ENCODE results near the gene SELENON. TPM values are rescaled to one million over a fixed set of nuclear protein-coding genes. Genes with fewer than 3 reads are reported as not detected.

The SELENON gene
- total RNA-seq, 1 donor, result 33.7 TPM

- Histone ChIP-seq H3K4me1 (ENCODE audit: insufficient read depth, low read length) (no peaks in the 10 kb centered on the region), H3K27me3 (ENCODE audit: insufficient read depth, low read length) (no peaks in the 10 kb centered on the region), H3K36me3 (ENCODE audit: insufficient read depth, low read length) (no peaks in the 10 kb centered on the region), H3K79me2 (ENCODE audit: insufficient read depth, low read length) (no peaks in the 10 kb centered on the region), H3K27ac (ENCODE audit: low read depth, low read length) (no peak overlapping the region), H3K9me3 (ENCODE audit: low read depth, low read length) (no peaks in the 10 kb centered on the region), H3K4me3 (ENCODE audit: insufficient read depth, low read length) (no peak overlapping the region), H2AFZ (ENCODE audit: low read length) (no peak overlapping the region), H3K4me2 (ENCODE audit: insufficient read depth, low read length) (no peak overlapping the region), H4K20me1 (ENCODE audit: insufficient read depth, low read length) (no peaks in the 10 kb centered on the region)
- peak; percentile 54 for DNase-seq (ENCODE audit: insufficient read length, low spot score, missing footprints)
- no peak for TF ChIP-seq CTCF (IDR thresholded peaks at IDR 0.05; ENCODE audit: extremely low read depth, low read depth, low read length)
Measured at GRCh38 chr1:25771221-25772114, 28.5 kb upstream of the SELENON start.

GRCh38 chr1:25772164-25772563 lies 27.8 kb upstream of the SELENON start:
- Histone ChIP-seq H4K20me1 (ENCODE audit: insufficient read depth, low read length) (no peaks in the 10 kb centered on the region), H3K79me2 (ENCODE audit: insufficient read depth, low read length) (no peaks in the 10 kb centered on the region), H3K36me3 (ENCODE audit: insufficient read depth, low read length) (no peaks in the 10 kb centered on the region), H3K4me3 (ENCODE audit: insufficient read depth, low read length) (no peak overlapping the region), H3K4me2 (ENCODE audit: insufficient read depth, low read length) (no peak overlapping the region), H3K4me1 (ENCODE audit: insufficient read depth, low read length) (no peaks in the 10 kb centered on the region), H3K9me3 (ENCODE audit: low read depth, low read length) (no peaks in the 10 kb centered on the region), H3K27me3 (ENCODE audit: insufficient read depth, low read length) (no peaks in the 10 kb centered on the region), H3K27ac (ENCODE audit: low read depth, low read length) (no peak overlapping the region), H2AFZ (ENCODE audit: low read length) (no peak overlapping the region)
- TF ChIP-seq CTCF (IDR thresholded peaks at IDR 0.05; ENCODE audit: extremely low read depth, low read depth, low read length), result no peak
- DNase-seq (ENCODE audit: insufficient read length, low spot score, missing footprints), result peak; percentile 57

GRCh38 chr1:25772692-25773245 lies 27.2 kb upstream of the SELENON start:
- Histone ChIP-seq H3K36me3 (ENCODE audit: insufficient read depth, low read length) (no peaks in the 10 kb centered on the region), H3K4me3 (ENCODE audit: insufficient read depth, low read length) (no peak overlapping the region), H3K27ac (ENCODE audit: low read depth, low read length) (no peak overlapping the region), H3K9me3 (ENCODE audit: low read depth, low read length) (no peaks in the 10 kb centered on the region), H3K4me1 (ENCODE audit: insufficient read depth, low read length) (no peaks in the 10 kb centered on the region), H3K27me3 (ENCODE audit: insufficient read depth, low read length) (no peaks in the 10 kb centered on the region), H2AFZ (ENCODE audit: low read length) (no peak overlapping the region), H3K4me2 (ENCODE audit: insufficient read depth, low read length) (no peak overlapping the region), H4K20me1 (ENCODE audit: insufficient read depth, low read length) (no peaks in the 10 kb centered on the region), H3K79me2 (ENCODE audit: insufficient read depth, low read length) (no peaks in the 10 kb centered on the region)
- no peak for DNase-seq (ENCODE audit: insufficient read length, low spot score, missing footprints)
- TF ChIP-seq CTCF (IDR thresholded peaks at IDR 0.05; ENCODE audit: extremely low read depth, low read depth, low read length), result no peak

GRCh38 chr1:25773441-25774125 lies 26.4 kb upstream of the SELENON start:
- peak; percentile 86 for DNase-seq (ENCODE audit: insufficient read length, low spot score, missing footprints)
- no peaks in the 10 kb centered on the region for H3K4me1 ChIP-seq (ENCODE audit: insufficient read depth, low read length)
- H3K36me3 ChIP-seq (ENCODE audit: insufficient read depth, low read length), result no peaks in the 10 kb centered on the region
- no peak overlapping the region for H3K27ac ChIP-seq (ENCODE audit: low read depth, low read length)
- no peaks in the 10 kb centered on the region for H3K79me2 ChIP-seq (ENCODE audit: insufficient read depth, low read length)
- no peaks in the 10 kb centered on the region for H3K27me3 ChIP-seq (ENCODE audit: insufficient read depth, low read length)
- no peak overlapping the region for H3K4me3 ChIP-seq (ENCODE audit: insufficient read depth, low read length)
- H3K9me3 ChIP-seq (ENCODE audit: low read depth, low read length), result no peaks in the 10 kb centered on the region
- H4K20me1 ChIP-seq (ENCODE audit: insufficient read depth, low read length), result no peaks in the 10 kb centered on the region
- H2AFZ ChIP-seq (ENCODE audit: low read length), result no peak overlapping the region
- no peak for TF ChIP-seq CTCF (IDR thresholded peaks at IDR 0.05; ENCODE audit: extremely low read depth, low read depth, low read length)
- no peak overlapping the region for H3K4me2 ChIP-seq (ENCODE audit: insufficient read depth, low read length)
